ENCODE measurements around the gene NCAM1.

- TF ChIP-seq, protein P1, sequence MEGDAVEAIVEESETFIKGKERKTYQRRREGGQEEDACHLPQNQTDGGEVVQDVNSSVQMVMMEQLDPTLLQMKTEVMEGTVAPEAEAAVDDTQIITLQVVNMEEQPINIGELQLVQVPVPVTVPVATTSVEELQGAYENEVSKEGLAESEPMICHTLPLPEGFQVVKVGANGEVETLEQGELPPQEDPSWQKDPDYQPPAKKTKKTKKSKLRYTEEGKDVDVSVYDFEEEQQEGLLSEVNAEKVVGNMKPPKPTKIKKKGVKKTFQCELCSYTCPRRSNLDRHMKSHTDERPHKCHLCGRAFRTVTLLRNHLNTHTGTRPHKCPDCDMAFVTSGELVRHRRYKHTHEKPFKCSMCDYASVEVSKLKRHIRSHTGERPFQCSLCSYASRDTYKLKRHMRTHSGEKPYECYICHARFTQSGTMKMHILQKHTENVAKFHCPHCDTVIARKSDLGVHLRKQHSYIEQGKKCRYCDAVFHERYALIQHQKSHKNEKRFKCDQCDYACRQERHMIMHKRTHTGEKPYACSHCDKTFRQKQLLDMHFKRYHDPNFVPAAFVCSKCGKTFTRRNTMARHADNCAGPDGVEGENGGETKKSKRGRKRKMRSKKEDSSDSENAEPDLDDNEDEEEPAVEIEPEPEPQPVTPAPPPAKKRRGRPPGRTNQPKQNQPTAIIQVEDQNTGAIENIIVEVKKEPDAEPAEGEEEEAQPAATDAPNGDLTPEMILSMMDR (IDR thresholded peaks at IDR 0.05): no peak
- no peak for TF ChIP-seq POLR2A (IDR thresholded peaks at IDR 0.05)
These were observed 112.2 kb downstream of the NCAM1 start for GRCh38 chr11:113073290-113073953.
